ENCODE data around the gene EN1. TPM values are rescaled to one million over a fixed set of nuclear protein-coding genes. Genes with fewer than 3 reads are reported as not detected.

The EN1 gene
- total RNA-seq, 1 donor from 2014 or later, result not detected

- intact Hi-C loops (cut with micrococcal nuclease), result no loop called here
- H3K36me3 Mint-ChIP-seq (ENCODE audit: low read depth), result peaks cover 2% of the 10 kb centered on the region
- no peak overlapping the region for H3K27ac Mint-ChIP-seq
- H3K4me3 Mint-ChIP-seq, result no peak overlapping the region
- no peak for DNase-seq
- H3K27me3 Mint-ChIP-seq, result peaks cover 53% of the 10 kb centered on the region
- no peaks in the 10 kb centered on the region for H3K9me3 Mint-ChIP-seq
- peaks cover 4% of the 10 kb centered on the region for H3K4me1 Mint-ChIP-seq
Measured at GRCh38 chr2:118861242-118861641, 13.8 kb upstream of the EN1 start.

- H3K4me3 Mint-ChIP-seq, result no peak overlapping the region
- no peak for DNase-seq
- peaks cover 59% of the 10 kb centered on the region for H3K27me3 Mint-ChIP-seq
- no peak overlapping the region for H3K27ac Mint-ChIP-seq
- H3K9me3 Mint-ChIP-seq, result no peaks in the 10 kb centered on the region
- H3K36me3 Mint-ChIP-seq (ENCODE audit: low read depth), result peaks cover 2% of the 10 kb centered on the region
- H3K4me1 Mint-ChIP-seq, result peaks cover 6% of the 10 kb centered on the region
- intact Hi-C loops (cut with micrococcal nuclease), result no loop called here
Measured at GRCh38 chr2:118860506-118860905, 13.1 kb upstream of the EN1 start.

DNA sequence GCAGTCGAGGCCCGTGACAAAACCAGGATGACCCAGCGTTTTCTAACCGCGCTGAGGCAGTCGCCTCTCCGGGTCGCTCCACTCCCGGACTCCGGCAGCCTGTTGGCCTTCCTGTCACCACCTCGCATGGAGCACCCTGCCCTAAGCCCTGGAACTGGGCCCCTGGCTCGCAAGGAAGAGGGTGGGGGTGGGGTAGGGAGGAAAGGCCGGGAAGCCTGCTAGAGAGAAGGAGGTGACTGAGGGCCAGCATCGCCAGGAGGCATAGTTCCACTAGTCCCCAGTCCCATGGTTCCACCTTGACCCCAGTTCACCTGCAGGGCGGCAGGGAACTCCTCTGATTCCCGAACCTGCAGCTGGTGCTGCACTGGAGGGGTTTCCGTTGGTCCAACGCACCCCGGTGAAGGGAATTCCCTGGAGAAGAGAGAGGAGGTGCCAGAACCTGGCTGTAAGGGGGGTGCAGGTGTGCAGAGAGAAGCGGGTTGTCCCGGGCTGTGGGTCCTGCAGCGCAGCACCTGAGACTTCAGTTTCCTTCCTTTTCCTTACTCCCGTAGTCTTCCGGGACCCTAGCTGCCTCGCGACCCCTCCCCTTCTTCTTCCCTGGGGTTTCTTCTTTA, 11.8 kb upstream of the EN1 start:
- peaks cover 2% of the 10 kb centered on the region for H3K36me3 Mint-ChIP-seq (ENCODE audit: low read depth)
- no peak overlapping the region for H3K27ac Mint-ChIP-seq
- peaks cover 65% of the 10 kb centered on the region for H3K27me3 Mint-ChIP-seq
- no peak overlapping the region for H3K4me3 Mint-ChIP-seq
- H3K9me3 Mint-ChIP-seq, result no peaks in the 10 kb centered on the region
- H3K4me1 Mint-ChIP-seq, result peaks cover 7% of the 10 kb centered on the region
- DNase-seq, result no peak
- intact Hi-C loops (cut with micrococcal nuclease), result loop anchor here (5.0 to 10.0 kb wide), 2 partner anchors 296 to 487 kb away; partner anchors contain the start of gene C1QL2

GRCh38 chr2:118858485-118859156, 11.2 kb upstream of the EN1 start:
- no peaks in the 10 kb centered on the region for H3K9me3 Mint-ChIP-seq
- H3K27ac Mint-ChIP-seq, result no peak overlapping the region
- H3K36me3 Mint-ChIP-seq (ENCODE audit: low read depth), result peaks cover 2% of the 10 kb centered on the region
- peaks cover 8% of the 10 kb centered on the region for H3K4me1 Mint-ChIP-seq
- H3K27me3 Mint-ChIP-seq, result peaks cover 69% of the 10 kb centered on the region
- no peak for DNase-seq
- intact Hi-C loops (cut with micrococcal nuclease), result loop anchor here (5.0 to 10.0 kb wide), 2 partner anchors 296 to 486 kb away; partner anchors contain the start of gene C1QL2
- H3K4me3 Mint-ChIP-seq, result no peak overlapping the region

DNA sequence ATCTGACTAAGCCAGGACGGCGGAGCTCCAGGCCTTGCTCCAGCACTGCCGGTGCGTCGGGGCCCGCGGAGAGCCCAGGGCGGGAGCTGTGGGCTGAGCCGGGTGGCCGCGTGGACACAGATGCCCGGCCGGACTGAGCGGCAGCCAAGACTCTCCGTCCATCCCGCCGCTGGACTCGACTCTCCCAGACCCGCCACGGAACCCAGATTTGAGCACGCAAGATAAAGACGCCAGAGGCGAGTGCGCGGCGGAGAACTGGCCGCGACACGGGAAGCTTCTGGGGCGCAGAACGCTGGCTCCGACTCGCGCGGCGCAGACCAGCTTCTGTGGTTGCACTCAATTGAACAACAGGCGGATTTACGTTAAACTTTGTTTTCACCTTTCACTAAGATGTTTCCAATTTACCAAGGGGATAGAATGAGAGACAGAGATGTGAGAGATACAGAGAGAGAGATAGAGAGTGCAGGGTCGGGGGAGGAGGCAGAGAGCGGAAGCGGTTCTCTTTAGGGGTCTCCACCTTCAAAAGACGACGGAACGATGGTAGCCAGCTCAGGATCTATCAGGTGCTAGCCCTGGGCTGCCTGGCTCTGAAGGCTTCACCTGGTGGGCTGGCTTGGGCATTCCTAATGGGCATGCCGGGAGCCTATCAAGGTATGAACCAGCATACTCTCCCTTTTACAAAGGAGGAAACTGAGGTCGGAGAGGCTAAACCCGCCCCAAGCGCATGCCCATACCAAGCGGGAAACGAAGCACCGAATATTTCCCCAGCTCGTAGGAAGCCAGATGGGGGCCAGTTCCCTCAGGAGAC, 10.4 kb upstream of the EN1 start:
- Mint-ChIP-seq H3K4me1 (peaks cover 8% of the 10 kb centered on the region), H3K27me3 (peaks cover 74% of the 10 kb centered on the region), H3K4me3 (no peak overlapping the region), H3K36me3 (ENCODE audit: low read depth) (peaks cover 2% of the 10 kb centered on the region), H3K9me3 (no peaks in the 10 kb centered on the region), H3K27ac (peak overlapping the region; percentile 3)
- intact Hi-C loops (cut with micrococcal nuclease), result loop anchor here (5.0 to 10.0 kb wide), 2 partner anchors 297 to 486 kb away; partner anchors contain the start of gene C1QL2
- no peak for DNase-seq

- Mint-ChIP-seq H3K4me3 (no peak overlapping the region), H3K9me3 (no peaks in the 10 kb centered on the region), H3K27ac (no peak overlapping the region), H3K27me3 (peaks cover 80% of the 10 kb centered on the region), H3K4me1 (peaks cover 8% of the 10 kb centered on the region), H3K36me3 (ENCODE audit: low read depth) (peaks cover 4% of the 10 kb centered on the region)
- intact Hi-C loops (cut with micrococcal nuclease), result loop anchor here (5.0 to 10.0 kb wide), 2 partner anchors 298 to 485 kb away; partner anchors contain the start of gene C1QL2
- no peak for DNase-seq
Measured at GRCh38 chr2:118856978-118857676, 9.7 kb upstream of the EN1 start.

DNA sequence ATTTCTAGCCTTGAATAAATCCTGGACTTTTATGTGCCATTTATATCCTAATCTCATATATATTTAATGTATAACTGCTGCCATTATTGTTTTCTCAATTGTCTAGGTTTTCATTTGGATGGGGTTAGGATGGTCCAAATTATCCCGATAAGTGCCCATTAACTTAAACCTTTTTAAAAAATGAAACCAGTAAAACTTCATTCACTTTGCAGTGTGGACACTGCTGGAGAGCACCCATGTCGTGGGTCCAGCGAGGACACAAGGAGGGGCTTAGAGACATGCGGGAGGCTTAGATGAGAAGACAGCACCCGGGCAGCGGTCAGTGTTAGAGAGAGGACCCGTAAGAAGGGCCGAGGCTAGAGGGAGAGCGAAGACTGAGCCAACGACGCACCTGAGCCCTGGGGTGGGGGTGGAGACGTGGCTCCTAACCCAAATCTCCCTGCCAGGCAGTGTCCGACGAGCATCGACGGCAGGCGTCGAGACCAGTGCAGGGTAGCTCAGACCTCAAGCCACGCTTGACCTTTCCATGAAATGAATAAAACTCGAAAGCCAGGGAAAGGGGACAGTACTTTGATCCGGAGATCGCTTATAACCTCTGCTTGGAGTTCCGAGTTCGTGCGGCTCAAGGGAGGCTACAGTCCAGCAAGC, 9.0 kb upstream of the EN1 start:
- Mint-ChIP-seq H3K27me3 (peaks cover 79% of the 10 kb centered on the region), H3K4me3 (no peak overlapping the region), H3K36me3 (ENCODE audit: low read depth) (peaks cover 4% of the 10 kb centered on the region), H3K4me1 (peaks cover 8% of the 10 kb centered on the region), H3K27ac (peak overlapping the region; percentile 28), H3K9me3 (no peaks in the 10 kb centered on the region)
- intact Hi-C loops (cut with micrococcal nuclease), result loop anchor here (5.0 to 10.0 kb wide), 2 partner anchors 298 to 484 kb away; partner anchors contain the start of gene C1QL2
- DNase-seq, result no peak

- Mint-ChIP-seq H3K36me3 (ENCODE audit: low read depth) (peaks cover 4% of the 10 kb centered on the region), H3K4me3 (peak overlapping the region; percentile 48), H3K27ac (peak overlapping the region; percentile 37), H3K4me1 (peaks cover 8% of the 10 kb centered on the region), H3K27me3 (peaks cover 80% of the 10 kb centered on the region), H3K9me3 (no peaks in the 10 kb centered on the region)
- intact Hi-C loops (cut with micrococcal nuclease), result loop anchor here (1.0 to 10.0 kb wide), 5 partner anchors 21 to 809 kb away; partner anchors contain the start of gene C1QL2
- DNase-seq, result peak; percentile 95
Measured at GRCh38 chr2:118855451-118856279, 8.2 kb upstream of the EN1 start.

- no peak overlapping the region for H3K27ac Mint-ChIP-seq
Measured at GRCh38 chr2:118854507-118855345, 7.3 kb upstream of the EN1 start.

GRCh38 chr2:118853651-118854291, 6.3 kb upstream of the EN1 start:
- H3K9me3 Mint-ChIP-seq, result no peaks in the 10 kb centered on the region
- H3K4me3 Mint-ChIP-seq, result no peak overlapping the region
- peaks cover 77% of the 10 kb centered on the region for H3K27me3 Mint-ChIP-seq
- H3K36me3 Mint-ChIP-seq (ENCODE audit: low read depth), result peaks cover 4% of the 10 kb centered on the region
- peak overlapping the region; percentile 32 for H3K27ac Mint-ChIP-seq
- peaks cover 8% of the 10 kb centered on the region for H3K4me1 Mint-ChIP-seq
- intact Hi-C loops (cut with micrococcal nuclease), result loop anchor here (2.0 to 10.0 kb wide), 3 partner anchors 19 to 807 kb away; partner anchors contain the start of gene C1QL2
- no peak for DNase-seq

More at GRCh38 chr2:118854507-118855345, 7.3 kb upstream of the EN1 start:
- no peak for DNase-seq
- intact Hi-C loops (cut with micrococcal nuclease), result loop anchor here (1.0 to 10.0 kb wide), 5 partner anchors 20 to 808 kb away; partner anchors contain the start of gene C1QL2
- H3K36me3 Mint-ChIP-seq (ENCODE audit: low read depth), result peaks cover 4% of the 10 kb centered on the region
- no peaks in the 10 kb centered on the region for H3K9me3 Mint-ChIP-seq
- H3K4me1 Mint-ChIP-seq, result peaks cover 8% of the 10 kb centered on the region
- no peak overlapping the region for H3K4me3 Mint-ChIP-seq
- peaks cover 79% of the 10 kb centered on the region for H3K27me3 Mint-ChIP-seq

DNA sequence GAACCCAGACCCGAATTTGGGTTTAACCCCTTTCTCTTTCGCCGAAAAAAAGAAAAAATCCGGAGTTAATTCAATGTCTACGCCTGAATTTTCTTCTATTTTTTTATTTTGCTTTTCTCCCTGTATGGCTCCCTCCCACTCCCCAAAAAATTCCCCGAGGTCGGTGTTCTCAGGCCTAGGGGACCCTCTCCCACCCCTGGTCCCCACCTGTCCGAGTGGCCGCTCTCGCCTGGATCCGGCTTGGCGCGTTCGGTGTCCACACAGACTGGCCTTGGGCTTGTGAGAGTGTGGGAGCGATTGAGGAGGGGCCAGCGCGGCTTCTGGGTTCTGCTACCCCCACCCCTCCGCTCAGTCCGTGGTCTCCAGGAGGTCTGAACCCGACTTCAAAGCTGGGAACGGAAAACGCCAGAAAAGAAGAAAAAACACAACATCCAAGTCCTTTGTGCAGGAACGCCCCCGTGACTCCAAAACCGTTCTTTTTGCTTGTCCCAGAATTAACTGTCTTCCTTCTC, 5.7 kb upstream of the EN1 start:
- no peak for DNase-seq
- Mint-ChIP-seq H3K27me3 (peaks cover 80% of the 10 kb centered on the region), H3K36me3 (ENCODE audit: low read depth) (peaks cover 5% of the 10 kb centered on the region), H3K9me3 (no peaks in the 10 kb centered on the region), H3K27ac (peak overlapping the region; percentile 26), H3K4me3 (no peak overlapping the region), H3K4me1 (peaks cover 9% of the 10 kb centered on the region)
- intact Hi-C loops (cut with micrococcal nuclease), result loop anchor here (10.0 kb wide), 1 partner anchor 302 kb away; the partner anchor contains the start of gene C1QL2

Data from activated CD4-positive, alpha-beta T cell treated with anti-CD3 and anti-CD28 coated beads, Interleukin-2, amount 10 ng/mL, durations not matched to agents 24 days and 14 days (primary cell).